ENCODE data around the gene ANO9. TPM values are rescaled to one million over a fixed set of nuclear protein-coding genes. Genes with fewer than 3 reads are reported as not detected.

Gene ANO9
- total and polyA plus RNA-seq, 2 experiments from 2014 or later: 9.0 to 10.2 TPM

GRCh38 chr11:387193-387793 lies 54.5 kb downstream of the ANO9 start (continued):
- no peak for TF ChIP-seq CTCF (conservative IDR thresholded peaks at IDR 0.05; ENCODE audit: low read depth in 2 of 2)
- TF ChIP-seq ETS1 (IDR thresholded peaks at IDR 0.05): no peak
- no peak for TF ChIP-seq ZNF114 (CRISPR knock-in tag; IDR thresholded peaks at IDR 0.05)
- no peak for TF ChIP-seq POLR2AphosphoS5 (IDR thresholded peaks at IDR 0.05; ENCODE audit: low read depth)
- no peak for TF ChIP-seq EZH2phosphoT487 (IDR thresholded peaks at IDR 0.05; ENCODE audit: unreplicated experiment)
- no peak for TF ChIP-seq CREB1 (CRISPR knock-in tag; IDR thresholded peaks at IDR 0.05; ENCODE audit: low read depth)
- TF ChIP-seq REST (IDR thresholded peaks at IDR 0.05; ENCODE audit: unreplicated experiment): no peak

GRCh38 chr11:386483-386882 lies 55.3 kb downstream of the ANO9 start:
- Histone ChIP-seq H3K4me2 (no peak overlapping the region), H3K36me3 (ENCODE audit: insufficient read depth) (no peaks in the 10 kb centered on the region), H3K27ac (ENCODE audit: low read depth) (no peak overlapping the region), H3K4me1 (ENCODE audit: insufficient read depth) (no peaks in the 10 kb centered on the region), H3K4me3 (no peak overlapping the region), H3K79me2 (replicated peaks; ENCODE audit: insufficient read depth) (no peaks in the 10 kb centered on the region), H2AFZ (no peak overlapping the region), H4K20me1 (replicated peaks; ENCODE audit: insufficient read depth) (no peaks in the 10 kb centered on the region), H3F3A (replicated peaks; ENCODE audit: low read depth) (no peaks in the 10 kb centered on the region; the same call in 1 of the 2 replicates), H3K9me2 (ENCODE audit: insufficient read depth) (no peaks in the 10 kb centered on the region), H3K27me3 (ENCODE audit: insufficient read depth) (no peaks in the 10 kb centered on the region)
- peaks cover 19% of the 10 kb centered on the region for H3K36me3 Mint-ChIP-seq (ENCODE audit: low read depth)
- no peak overlapping the region for H3K27ac Mint-ChIP-seq
- H3K4me3 Mint-ChIP-seq: no peak overlapping the region; the same call in 2 of the 3 replicates
- H3K9me3 Mint-ChIP-seq: peaks cover 26% of the 10 kb centered on the region
- ATAC-seq (no peak), DNase-seq (ENCODE audit: low spot score) (no peak)
- H3K4me1 Mint-ChIP-seq: no peaks in the 10 kb centered on the region
- peaks cover 5% of the 10 kb centered on the region for H3K27me3 Mint-ChIP-seq (ENCODE audit: insufficient read depth, low read depth, poor library complexity)
- TF ChIP-seq REST (IDR thresholded peaks at IDR 0.05; ENCODE audit: unreplicated experiment) (no peak), JUNB (IDR thresholded peaks at IDR 0.05; ENCODE audit: unreplicated experiment) (no peak), NANOG (IDR thresholded peaks at IDR 0.05; ENCODE audit: borderline replicate concordance) (no peak), STAT1 (IDR thresholded peaks at IDR 0.05; ENCODE audit: unreplicated experiment) (no peak), CREB1 (CRISPR knock-in tag; IDR thresholded peaks at IDR 0.05; ENCODE audit: low read depth) (no peak), ETS1 (IDR thresholded peaks at IDR 0.05) (no peak)
